Right lobe of liver (tissue), 4 donors: Measurements from ENCODE around the gene COL2A1.

Experiments used
- POLR2A ChIP-seq: fragments of 450-650 bp; IDR thresholded peaks from one replicate; pipeline ENCODE4 v1.6.1; 2017; ENCODE audit warnings: antibody characterized with exemption, mild to moderate bottlenecking
- TF ChIP-seq, protein P1 (sequence below), 4 donors: fragments of 200-600 bp in 3 of 4; fragments of 450-650 bp in 1 of 4; IDR thresholded peaks; one replicate each; pipeline versions ENCODE4 v1.5.1 to v1.8.0; 2016 to 2022; ENCODE audit warnings: antibody characterized with exemption in 4 of 4, mild to moderate bottlenecking in 2 of 4
- donor health status: DM: no; HTN: no; CAD: no.
- donor health status: DM: no; HTN: no; CAD: no.
- donor health status: DM: no; HTN: yes; CAD: no.

DNA sequence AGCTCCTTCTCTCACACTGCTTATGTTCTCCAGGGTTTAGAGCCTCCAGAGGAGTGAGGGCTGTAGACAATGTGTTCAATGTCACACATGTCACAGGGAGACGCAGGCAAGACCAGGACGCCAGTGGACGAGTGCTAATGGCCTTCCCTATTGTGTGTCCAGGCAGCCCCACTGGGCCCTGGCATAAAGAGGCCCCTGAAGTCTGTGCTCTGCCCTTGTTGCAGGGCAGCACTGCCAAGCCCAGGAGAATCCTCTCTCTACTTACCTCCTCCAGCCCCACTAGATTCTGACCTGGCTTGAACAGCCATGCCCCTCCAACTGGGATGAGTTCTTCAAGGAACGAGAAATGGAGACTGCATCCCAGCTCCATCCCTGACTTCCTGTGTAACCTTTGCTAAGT is 65.7 kb downstream of the COL2A1 start:
- no peak for TF ChIP-seq POLR2A
- TF ChIP-seq, protein P1, sequence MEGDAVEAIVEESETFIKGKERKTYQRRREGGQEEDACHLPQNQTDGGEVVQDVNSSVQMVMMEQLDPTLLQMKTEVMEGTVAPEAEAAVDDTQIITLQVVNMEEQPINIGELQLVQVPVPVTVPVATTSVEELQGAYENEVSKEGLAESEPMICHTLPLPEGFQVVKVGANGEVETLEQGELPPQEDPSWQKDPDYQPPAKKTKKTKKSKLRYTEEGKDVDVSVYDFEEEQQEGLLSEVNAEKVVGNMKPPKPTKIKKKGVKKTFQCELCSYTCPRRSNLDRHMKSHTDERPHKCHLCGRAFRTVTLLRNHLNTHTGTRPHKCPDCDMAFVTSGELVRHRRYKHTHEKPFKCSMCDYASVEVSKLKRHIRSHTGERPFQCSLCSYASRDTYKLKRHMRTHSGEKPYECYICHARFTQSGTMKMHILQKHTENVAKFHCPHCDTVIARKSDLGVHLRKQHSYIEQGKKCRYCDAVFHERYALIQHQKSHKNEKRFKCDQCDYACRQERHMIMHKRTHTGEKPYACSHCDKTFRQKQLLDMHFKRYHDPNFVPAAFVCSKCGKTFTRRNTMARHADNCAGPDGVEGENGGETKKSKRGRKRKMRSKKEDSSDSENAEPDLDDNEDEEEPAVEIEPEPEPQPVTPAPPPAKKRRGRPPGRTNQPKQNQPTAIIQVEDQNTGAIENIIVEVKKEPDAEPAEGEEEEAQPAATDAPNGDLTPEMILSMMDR (IDR thresholded peaks at IDR 0.05): no peak
